Measurements from ENCODE around the gene DCP1B.

The DCP1B gene

GRCh38 chr12:2004113-2004929 is at the start of gene DCP1B:
Gene DCP1B (minus strand): TSS chr12:2004457. CDS start chr12:2004431, 26 bp downstream.
- DNase-seq: peak; percentile 88 to 92

- no peak for DNase-seq
Measured at GRCh38 chr12:2053691-2054090, 49.4 kb upstream of the DCP1B start.

DNA sequence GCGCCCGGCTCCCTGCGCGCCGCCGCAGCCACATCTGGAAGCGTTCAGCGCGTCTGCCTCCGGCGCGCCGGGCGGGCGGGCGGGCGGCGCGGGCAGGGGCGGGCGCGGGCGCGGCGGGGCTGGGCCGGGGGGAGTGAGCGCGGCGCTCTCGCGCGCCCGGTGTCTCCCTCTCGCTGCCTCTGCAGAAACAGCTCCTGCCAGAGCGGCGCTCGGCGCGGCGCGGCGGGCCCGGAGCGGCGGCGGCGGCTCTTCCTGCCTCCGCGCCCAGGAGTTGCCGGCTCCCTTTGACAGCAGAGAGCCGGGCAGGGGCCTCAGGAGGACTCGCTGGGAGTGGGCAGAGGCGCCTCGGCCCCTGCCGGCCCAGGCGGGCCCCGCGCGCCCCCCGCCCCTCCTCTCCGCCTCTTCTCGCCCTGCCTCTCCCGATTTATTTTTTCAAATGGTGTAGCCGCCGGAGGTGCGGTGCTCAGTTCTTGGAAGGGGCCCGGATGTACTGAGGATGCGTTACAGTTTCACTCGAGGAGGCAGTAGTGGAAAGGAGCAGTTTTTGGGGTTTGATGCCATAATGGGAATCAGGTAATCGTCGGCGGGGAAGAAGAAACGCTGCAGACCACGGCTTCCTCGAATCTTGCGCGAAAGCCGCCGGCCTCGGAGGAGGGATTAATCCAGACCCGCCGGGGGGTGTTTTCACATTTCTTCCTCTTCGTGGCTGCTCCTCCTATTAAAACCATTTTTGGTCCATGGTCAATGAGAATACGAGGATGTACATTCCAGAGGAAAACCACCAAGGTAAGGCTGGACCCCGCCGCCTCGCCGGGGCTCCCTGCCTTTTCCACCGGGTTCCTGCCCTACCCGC is 48.8 kb upstream of the DCP1B start, which contains the start of gene CACNA1C:
TSS of gene CACNA1C (plus strand) at position 162 of the 853 bp plus-strand sequence. CDS start at position 738, 576 bp downstream.
- DNase-seq: peak in 1 of 2 experiments; percentile 2

DNA sequence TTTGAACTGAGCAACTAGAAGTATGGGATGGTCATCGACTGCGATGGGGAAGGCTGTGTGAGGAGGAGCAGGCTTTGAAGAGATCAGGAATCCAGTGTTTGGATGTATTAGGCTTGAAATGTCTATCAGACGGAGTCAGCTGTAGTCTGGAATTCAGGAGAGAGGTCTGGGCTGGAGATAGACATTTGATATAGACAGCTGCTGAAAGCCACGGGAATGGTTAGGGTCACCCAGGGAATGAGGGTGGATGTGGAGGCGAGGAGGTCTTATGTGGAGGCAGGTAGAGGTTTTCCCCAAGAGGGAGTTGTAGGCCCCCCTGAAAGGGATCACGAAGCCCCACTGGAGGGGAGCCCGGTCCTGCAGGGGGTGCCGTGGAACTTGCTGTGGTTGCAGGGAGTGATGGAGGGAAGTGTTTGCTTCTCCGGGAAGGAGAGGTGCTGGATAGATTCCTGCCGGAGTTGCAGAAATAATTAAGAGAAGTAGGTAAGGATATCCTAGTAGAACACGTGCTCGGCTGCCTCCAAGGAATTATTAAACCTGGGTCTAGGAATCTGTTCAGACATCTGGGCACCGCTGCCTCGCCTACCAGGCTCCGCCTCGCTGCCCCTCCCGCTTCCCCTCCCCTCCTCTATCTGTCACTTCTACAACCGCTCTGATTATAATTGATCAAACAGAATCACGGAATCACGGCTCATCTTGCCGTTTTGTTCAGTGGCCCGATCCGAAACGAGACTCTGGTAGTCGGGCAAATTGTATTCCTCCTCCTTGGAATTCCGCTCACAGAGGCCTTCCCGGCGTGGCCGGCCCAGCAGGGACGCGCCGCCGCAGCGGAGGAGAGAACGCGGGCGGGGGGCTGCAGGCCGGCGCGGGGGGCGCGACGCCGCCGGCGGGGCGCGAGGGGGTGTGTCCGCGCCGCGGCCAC is 47.7 kb upstream of the DCP1B start:
- no peak for DNase-seq

DNA sequence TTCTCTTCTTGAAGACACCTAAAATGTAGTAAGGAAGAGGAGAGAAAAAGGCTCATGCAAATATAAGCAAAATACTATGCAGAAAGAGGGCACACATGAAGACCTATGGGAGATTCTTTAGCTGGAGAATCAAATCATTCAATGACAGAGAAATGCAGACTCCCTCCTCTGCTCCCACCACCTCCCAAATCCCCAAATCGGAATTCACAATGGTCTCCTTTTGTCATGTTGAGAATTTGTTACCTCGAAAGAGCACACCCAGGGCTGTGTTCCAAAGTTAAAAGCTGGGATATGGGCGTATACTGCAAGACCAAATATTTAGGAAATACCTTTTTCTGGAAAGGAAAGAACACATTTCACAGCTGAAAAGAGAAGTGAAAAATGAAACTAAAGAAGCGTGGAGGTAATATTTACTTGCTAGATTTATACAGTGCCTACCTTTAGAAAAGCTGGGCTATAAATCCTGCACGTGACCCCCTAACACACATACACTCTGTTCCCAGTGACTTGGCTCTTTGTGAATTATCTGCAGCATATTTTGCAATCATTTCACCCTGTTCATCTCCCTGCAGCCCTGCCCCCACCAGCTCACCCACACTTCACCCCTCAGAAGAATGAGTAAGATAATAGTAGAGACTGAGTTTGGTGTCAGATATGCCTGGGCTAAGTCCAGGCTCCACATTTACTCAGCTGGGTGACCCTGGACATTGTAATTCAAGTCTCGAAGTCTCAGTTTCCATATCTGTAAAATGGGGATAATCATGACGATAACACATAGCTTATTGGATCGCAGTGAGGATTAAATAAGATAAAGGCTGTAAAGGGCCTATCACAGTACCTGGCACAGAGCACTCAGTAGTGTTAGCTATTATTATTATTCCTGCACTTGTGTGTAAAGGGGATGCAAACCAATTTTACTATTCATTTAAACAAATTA is 45.6 kb upstream of the DCP1B start:
- no peak for DNase-seq

DNA sequence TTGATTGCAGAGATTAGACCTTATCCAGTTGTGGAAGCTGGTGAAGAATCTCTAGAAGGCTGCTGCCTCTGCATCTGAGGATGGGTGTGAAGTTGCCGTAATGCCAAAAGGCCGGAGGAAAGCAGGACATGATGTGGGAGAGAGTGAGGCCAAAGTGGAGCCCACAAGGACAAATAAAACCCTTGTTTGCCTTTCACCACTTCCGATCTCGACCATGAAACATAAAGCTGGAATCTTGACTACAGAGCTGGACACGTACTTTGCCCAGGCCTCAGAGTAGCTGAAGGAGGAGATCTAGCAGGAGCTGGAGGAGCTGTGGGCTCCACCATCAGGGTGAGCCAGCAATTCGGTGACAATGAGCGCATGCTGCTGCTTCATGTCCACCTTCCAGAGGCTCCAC is 43.5 kb upstream of the DCP1B start:
- no peak for DNase-seq

GRCh38 chr12:2046957-2047356 is 42.7 kb upstream of the DCP1B start:
- DNase-seq: no peak

- no peak for DNase-seq
Measured at GRCh38 chr12:2044165-2044564, 39.9 kb upstream of the DCP1B start.

DNA sequence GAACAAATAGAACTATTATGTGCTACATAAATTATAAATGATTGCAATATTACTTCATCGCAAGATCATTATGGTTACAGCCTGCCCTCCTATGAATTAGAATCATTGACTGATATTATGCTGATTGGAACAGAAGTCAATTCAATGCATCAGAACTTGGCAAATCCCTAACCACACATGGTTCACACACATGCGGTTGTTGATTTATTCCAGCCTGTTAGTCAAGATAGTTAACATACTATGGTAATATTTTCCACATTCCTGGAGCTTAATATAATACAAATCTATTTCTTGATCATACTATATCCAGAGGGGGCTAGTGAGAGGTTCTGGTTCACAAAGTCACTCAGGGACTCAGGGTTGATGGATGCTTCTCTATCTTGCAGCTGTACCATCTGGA is 38.8 kb upstream of the DCP1B start:
- DNase-seq: no peak

GRCh38 chr12:2039034-2039433 is 34.8 kb upstream of the DCP1B start:
- no peak for DNase-seq

- peak; percentile 49 to 57 for DNase-seq
Measured at GRCh38 chr12:2035431-2036055, 31.3 kb upstream of the DCP1B start.

- peak; percentile 48 to 67 for DNase-seq
Measured at GRCh38 chr12:2034633-2035430, 30.6 kb upstream of the DCP1B start.

DNA sequence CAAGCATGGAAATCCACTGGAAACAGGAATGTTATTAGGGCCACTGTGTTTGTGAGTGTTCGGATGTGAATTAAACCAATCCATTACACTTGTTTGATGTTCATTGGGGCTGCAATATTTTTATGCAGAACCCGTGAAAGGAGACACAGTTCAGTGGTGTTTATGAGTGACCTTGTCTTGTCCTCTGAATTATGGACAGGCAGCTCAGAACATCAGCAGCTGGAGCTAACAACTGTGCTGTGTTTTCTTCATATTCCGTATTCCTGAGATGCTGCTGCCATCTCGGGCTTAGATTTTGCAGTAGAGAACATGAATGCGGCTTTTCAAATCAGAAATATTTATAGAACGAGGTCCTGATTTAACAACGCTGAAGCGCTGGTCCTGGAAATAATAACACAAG is 28.2 kb upstream of the DCP1B start:
- DNase-seq: no peak

GRCh38 chr12:2029851-2030250 is 25.6 kb upstream of the DCP1B start:
- DNase-seq: no peak

GRCh38 chr12:2027351-2027750 is 23.1 kb upstream of the DCP1B start:
- no peak for DNase-seq

DNA sequence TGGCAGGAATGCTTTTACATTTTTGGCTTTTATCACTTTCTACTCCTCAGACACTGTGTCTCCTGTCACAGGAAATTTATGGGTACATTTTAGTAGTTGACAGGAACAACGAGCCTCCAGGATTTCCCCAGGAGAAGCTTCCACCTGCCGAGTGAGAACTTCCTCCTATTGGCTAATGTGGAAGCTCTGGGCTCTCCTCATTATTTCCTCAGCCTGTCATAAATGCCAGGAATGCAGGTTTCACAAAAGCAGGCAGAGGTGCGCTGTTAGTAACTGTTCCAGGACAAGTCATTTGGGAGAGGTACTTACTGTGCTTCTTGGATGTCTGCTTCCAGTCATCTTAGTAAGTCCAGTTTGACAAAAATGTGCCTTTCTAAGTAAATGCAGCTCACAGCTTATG is 19.1 kb upstream of the DCP1B start:
- no peak for DNase-seq

DNA sequence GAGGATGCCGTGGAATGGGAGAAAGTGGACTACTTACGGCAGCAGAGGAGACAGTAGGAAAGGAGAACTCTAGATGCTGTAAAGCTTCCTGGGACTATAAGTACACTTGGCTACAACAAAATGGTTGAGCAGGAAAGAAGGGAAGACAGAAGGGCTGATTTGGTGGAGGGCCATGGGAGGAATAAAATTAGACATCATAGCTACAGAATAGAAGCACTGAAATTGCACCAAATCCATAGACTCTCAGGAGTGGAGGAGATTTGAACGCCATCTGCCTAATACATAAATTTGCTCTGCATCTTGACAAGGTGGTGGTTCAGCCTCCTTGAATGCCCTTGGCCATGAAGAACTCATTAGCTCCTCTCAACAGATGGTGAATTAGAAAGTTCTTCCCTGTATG is 16.3 kb upstream of the DCP1B start:
- DNase-seq: no peak

DNA sequence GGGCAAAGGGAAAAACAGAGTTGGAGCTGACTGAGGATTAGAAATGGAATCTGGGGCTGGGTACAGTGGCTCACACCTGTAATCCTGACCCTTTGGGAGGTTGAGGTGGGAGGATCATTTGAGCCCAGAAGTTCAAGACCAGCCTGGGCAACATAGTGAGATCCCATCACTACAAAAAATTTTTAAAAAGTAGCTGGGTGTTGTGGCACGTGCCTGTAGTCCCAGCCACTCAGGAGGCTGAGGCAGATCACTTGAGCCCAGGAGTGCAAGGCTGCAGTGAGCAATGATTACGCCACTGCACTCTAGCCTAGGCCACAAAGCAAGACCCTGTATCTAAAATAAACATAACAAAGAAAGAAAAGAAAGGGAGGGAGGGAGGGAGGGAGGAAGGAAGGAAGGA is 14.9 kb upstream of the DCP1B start:
- no peak for DNase-seq

DNA sequence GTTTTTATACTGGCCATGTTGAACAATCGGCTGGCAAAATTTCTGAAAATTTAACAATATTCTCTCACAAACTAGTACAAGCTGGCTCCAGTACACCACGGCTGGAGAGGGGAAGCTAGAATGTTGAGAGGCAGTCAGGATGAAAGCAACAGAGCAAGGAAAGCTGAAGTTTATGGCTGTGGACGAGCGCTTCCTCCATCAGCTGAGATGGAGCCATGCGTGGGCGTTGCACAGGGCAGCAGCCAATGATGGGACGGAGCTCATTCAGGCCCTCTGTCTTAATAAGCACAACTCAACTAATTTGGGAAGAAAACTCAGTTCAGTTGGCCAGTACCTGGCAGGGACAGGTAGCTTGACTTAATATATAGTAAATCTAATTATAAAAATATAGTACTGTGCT is 14.1 kb upstream of the DCP1B start:
- no peak for DNase-seq
